G401 (cell line): ENCODE measurements around the gene ARID1B. TPM values are rescaled to one million over a fixed set of nuclear protein-coding genes. Genes with fewer than 3 reads are reported as not detected.
A peak's percentile ranks its signal among the peaks of the same experiment; 100 is the strongest.
"Not testable (repeated sequence)": the region's sequence is repeated elsewhere in the genome, so short reads cannot be mapped to it uniquely, and the experiment has no call there.

ENCODE experiments used
- DNase-seq: peaks from one replicate; pipeline ENCODE4 v3.0.0-alpha.2; 2015; ENCODE audit warnings: low spot score
- in situ Hi-C: cut with HindIII; loops from 2 replicates; pipeline ENCODE4 v1.10.0; 2016; ENCODE audit warnings: low sequenced_read_pairs, mixed read lengths
- total RNA-seq: library from RNA; depleted of rRNA; stranded (reverse); fragments of >200 nt; shearing (Covaris generic); gene quantifications from 2 replicates; pipeline ENCODE4 v1.2.3, GENCODE V29; 2014

ARID1B gene
- total RNA-seq, 1 experiment from 2014 or later: 24.3 TPM

DNA sequence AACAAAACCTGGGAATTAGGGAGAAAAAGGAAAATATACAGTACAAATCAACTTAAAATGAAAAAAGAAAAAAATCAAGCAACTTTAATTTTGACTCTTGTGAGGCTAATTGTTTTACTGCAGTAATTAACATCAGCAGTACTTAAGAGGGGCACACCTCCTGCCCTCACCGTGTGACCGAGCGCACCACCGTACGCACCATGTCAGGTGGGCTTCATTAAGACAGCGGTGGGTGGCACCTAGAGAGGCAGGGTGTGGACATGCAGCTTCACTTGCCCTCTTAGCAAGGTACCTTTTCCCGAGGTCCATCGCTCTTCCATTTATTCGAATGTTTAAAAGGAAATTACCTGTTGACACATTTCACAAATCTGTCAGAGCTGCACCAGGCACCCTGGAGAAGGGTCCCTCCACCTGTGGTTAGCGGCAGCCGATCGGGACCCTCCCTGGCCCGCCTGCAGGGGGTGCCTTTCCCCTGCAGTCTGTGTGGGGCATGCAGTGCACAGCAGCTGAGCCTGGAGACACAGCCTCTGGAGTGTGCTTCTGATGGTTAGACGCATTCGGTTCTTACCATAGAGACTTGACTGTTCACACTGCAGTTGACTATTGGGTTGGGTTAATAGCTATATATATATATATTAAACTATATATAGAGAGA, 362.0 kb downstream of the ARID1B start:
- no peak for DNase-seq
- in situ Hi-C loops: no loop called here

GRCh38 chr6:157143171-157143889, 366.2 kb downstream of the ARID1B start:
- in situ Hi-C loops: no loop called here
- DNase-seq: no peak

DNA sequence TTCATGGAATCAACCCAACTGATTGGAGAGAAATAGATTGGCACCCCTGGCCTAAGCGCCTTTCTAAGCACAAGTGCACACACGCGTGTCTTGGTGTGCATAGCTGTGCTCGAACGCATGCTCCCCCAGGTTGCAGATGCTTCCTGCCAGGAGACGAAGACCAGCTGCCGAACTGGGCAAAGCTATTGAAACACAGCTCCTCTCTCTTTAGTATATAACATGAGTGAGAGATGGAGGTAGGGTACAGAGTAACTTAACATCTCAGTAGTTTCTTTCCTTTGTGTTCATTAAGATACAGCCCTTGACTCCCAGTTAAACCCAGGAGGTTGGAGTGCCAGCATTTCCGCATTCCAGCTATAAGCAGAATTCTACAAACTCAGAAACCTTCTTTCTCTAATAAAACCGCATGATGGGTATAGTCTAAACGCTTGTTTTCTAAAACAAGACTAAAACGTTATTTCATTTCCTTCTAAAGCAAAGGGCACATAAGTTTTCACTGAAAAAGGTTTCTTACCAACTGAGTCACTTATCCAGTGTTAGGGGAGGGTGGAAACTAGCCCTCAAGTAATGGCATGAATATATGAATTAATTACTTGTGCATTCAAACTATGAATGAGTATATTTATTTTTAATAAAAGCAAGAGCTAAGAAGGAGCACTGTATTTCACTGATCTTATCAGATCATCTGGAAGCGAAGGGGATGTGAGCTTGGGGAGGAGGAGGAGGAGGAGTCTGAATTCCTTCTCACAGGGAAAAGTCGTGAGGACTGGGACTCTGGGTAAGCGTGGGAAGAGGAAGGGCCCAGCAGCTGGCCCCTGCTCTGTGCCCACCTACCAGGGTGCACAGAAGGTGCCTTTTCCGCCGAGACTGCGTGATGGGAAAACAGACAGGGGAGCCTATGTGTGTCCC, 367.0 kb downstream of the ARID1B start:
- no peak for DNase-seq
- in situ Hi-C loops: no loop called here

- in situ Hi-C loops: no loop called here
- peak; percentile 59 for DNase-seq
These were observed 367.8 kb downstream of the ARID1B start for GRCh38 chr6:157144859-157145568.

- no peak for DNase-seq
- in situ Hi-C loops: no loop called here
These were observed 368.6 kb downstream of the ARID1B start for GRCh38 chr6:157145656-157146285.

DNA sequence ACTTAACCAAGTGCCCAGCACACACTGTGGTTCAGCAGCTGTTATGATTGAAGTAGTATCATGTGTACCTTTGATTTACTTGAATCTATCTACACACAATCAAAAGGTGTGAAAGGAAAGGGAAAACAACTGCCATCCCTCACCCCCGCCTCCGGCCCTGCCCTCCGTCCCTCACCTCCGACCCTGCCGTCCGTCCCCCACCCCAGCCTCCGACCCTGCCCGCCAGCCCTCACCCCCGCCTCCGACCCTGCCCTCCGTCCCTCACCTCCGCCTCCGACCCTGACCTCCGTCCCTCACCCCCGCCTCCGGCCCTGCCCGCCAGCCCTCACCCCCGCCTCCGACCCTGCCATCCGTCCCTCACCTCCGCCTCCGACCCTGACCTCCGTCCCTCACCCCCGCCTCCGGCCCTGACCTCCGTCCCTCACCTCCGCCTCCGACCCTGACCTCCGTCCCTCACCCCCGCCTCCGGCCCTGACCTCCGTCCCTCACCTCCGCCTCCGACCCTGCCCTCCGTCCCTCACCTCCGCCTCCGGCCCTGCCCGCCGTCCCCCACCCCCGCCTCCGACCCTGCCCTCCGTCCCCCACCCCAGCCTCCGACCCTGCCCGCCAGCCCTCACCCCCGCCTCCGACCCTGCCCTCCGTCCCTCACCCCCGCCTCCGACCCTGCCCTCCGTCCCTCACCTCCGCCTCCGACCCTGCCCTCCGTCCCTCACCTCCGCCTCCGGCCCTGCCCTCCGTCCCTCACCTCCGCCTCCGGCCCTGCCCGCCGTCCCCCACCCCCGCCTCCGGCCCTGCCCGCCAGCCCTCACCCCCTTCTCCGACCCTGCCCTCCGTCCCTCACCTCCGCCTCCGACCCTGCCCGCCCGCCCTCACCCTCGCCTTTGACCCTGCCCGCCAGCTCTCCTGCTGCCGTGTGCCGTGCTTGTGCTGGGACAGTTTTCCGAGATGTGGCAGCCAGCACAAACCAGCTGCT, 370.2 kb downstream of the ARID1B start:
- in situ Hi-C loops, DNase-seq: not testable (repeated sequence)

GRCh38 chr6:157148391-157149323, 371.5 kb downstream of the ARID1B start:
- DNase-seq: peak; percentile 63
- in situ Hi-C loops: no loop called here

DNA sequence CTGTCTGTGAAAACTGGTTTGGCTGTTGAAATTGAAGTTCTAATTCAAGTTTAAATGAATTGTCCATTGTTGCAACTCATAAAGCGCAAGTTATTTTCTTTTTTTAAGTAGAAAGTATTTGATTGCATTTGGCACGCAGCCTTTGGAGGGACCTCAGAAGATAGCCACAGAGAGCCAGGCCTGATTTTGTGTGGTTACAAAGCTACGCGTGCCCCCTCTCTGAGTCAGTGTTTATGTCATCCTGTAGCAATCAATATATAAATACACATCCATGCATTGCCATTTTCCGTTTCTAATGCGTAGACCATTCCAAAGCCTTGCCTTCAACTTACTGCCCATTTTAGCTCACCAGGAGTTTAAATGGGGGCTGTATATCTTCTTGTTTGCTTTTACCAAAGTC, 372.9 kb downstream of the ARID1B start:
- in situ Hi-C loops: no loop called here

GRCh38 chr6:157151029-157151428, 373.9 kb downstream of the ARID1B start:
- in situ Hi-C loops: no loop called here
- no peak for DNase-seq

More for the DNA sequence above, 372.9 kb downstream of the ARID1B start:
- DNase-seq: no peak

DNA sequence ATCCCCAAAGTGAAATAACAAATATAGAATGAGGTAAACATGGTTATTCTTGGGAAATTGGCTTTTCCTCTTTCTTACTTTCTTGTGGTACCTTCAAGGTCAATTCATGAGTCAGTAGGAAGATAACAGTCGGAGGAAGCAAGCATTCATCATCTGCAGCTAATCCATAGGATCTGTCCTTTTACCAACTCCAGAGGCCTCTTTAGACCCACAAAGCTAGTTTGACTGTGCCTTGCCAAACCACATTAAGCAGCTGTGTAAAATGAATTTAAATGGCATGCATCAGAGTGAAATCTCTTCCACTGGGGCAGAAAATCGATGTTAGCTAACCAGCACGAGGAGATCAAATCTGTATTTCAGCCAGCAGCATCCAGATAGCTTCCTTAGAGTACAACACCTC, 374.8 kb downstream of the ARID1B start:
- DNase-seq: no peak
- in situ Hi-C loops: no loop called here

DNA sequence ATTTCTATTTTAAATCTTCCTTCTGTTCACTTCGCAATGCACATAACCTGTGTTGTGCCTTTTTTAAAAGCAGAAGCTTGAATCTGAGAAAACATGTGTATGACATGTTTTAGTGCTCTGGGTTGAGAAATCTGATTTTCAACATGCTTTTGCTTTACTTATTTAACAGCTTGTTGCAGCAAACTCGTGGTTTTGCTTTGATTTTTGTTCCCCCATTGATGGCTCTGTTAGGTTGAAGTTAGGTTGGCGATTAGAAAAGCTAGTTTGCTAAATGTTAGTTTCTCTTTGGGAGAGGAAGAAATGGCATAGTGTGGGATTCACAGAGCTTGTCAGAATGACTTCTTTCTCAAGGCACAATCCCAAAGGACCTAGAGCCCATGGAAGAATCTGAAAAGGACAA, 375.4 kb downstream of the ARID1B start:
- in situ Hi-C loops: no loop called here
- DNase-seq: no peak

GRCh38 chr6:157155804-157156203, 378.6 kb downstream of the ARID1B start:
- no peak for DNase-seq
- in situ Hi-C loops: no loop called here

GRCh38 chr6:157157258-157157657, 380.1 kb downstream of the ARID1B start:
- peak; percentile 52 for DNase-seq
- in situ Hi-C loops: no loop called here

GRCh38 chr6:157158456-157158855, 381.3 kb downstream of the ARID1B start:
- in situ Hi-C loops: no loop called here
- DNase-seq: no peak

GRCh38 chr6:157158897-157159296, 381.7 kb downstream of the ARID1B start:
- no peak for DNase-seq
- in situ Hi-C loops: no loop called here

GRCh38 chr6:157159348-157159747, 382.2 kb downstream of the ARID1B start:
- in situ Hi-C loops: no loop called here
- peak; percentile 54 for DNase-seq

DNA sequence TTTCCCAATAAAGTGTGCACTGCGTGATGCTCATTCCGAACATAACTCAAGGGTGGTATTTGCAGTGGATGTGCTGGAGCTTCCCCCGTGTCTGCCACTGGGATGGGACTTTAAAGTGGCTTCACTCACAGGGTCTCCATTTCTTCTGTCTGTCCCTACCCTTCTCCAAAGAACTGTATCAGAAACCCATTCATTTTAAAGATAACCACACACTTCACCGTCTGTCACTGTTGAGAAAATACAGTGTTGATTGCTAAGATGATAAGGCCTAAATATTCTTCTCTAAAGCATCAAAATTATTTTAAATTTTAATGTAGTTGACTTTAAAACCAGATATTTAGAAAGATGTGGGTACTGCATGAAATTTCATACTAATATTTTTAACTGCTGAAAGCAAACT, 384.7 kb downstream of the ARID1B start:
- DNase-seq: no peak
- in situ Hi-C loops: no loop called here
